Osteoblast (primary cell): ENCODE measurements around the gene C11orf21. TPM values are rescaled to one million over a fixed set of nuclear protein-coding genes. Genes with fewer than 3 reads are reported as not detected.

Source experiments
- DNase-seq: peaks from one replicate; pipeline ENCODE4 v3.0.0; 2011; ENCODE audit warnings: low spot score, mixed read lengths; ENCODE audit not compliant: insufficient read length; ENCODE audit errors: missing footprints
- H2AFZ ChIP-seq: 2 replicates; pipeline ENCODE4 v1.6.0; 2011; ENCODE audit warnings: mild to moderate bottlenecking, low read length
- H3K27ac ChIP-seq: 2 replicates; pipeline ENCODE4 v1.5.1; 2011; ENCODE audit warnings: mild to moderate bottlenecking, low read depth, low read length, moderate library complexity
- H3K27me3 ChIP-seq: 2 replicates; pipeline ENCODE4 v1.6.0; 2012; ENCODE audit warnings: mild to moderate bottlenecking, control low read depth, inconsistent platforms, low read length, moderate library complexity; ENCODE audit not compliant: insufficient read depth
- H3K36me3 ChIP-seq: 2 replicates; pipeline ENCODE4 v1.5.1; 2011; ENCODE audit warnings: mild to moderate bottlenecking, low read length, control low read depth, moderate library complexity; ENCODE audit not compliant: insufficient read depth
- H3K4me1 ChIP-seq: 2 replicates; pipeline ENCODE4 v1.5.1; 2011; ENCODE audit warnings: mild to moderate bottlenecking, low read length, control low read depth, moderate library complexity; ENCODE audit not compliant: insufficient read depth
- H3K4me2 ChIP-seq: 2 replicates; pipeline ENCODE4 v1.6.0; 2011; ENCODE audit warnings: mild to moderate bottlenecking, low read length; ENCODE audit not compliant: insufficient read depth
- H3K4me3 ChIP-seq: fragments of 200-600 bp; sonication (generic); 3 replicates; pipeline ENCODE4 v1.5.1; 2012; ENCODE audit warnings: mild to moderate bottlenecking, low read length, inconsistent platforms; ENCODE audit not compliant: insufficient read depth
- H3K79me2 ChIP-seq: 2 replicates; pipeline ENCODE4 v1.6.0; 2012; ENCODE audit warnings: mild to moderate bottlenecking, low read length, control low read depth, inconsistent platforms; ENCODE audit not compliant: insufficient read depth
- H3K9me3 ChIP-seq: 2 replicates; pipeline ENCODE4 v1.5.1; 2011; ENCODE audit warnings: low read depth, low read length, control low read depth
- H4K20me1 ChIP-seq: 2 replicates; pipeline ENCODE4 v1.6.0; 2012; ENCODE audit warnings: mild to moderate bottlenecking, low read length, control low read depth; ENCODE audit not compliant: insufficient read depth
- total RNA-seq: library from RNA; depleted of rRNA; stranded (reverse); fragments of >200 nt; gene quantifications from 2 replicates; pipeline ENCODE4 v1.2.3, GENCODE V29; 2012
- TF ChIP-seq, protein P1 (sequence below): IDR thresholded peaks from 2 replicates; pipeline ENCODE4 v1.5.1; 2011; ENCODE audit warnings: mild to moderate bottlenecking, low read depth, low read length, moderate library complexity; ENCODE audit errors: extremely low read depth

The C11orf21 gene
- total RNA-seq, 1 donor = 0.36 TPM

DNA sequence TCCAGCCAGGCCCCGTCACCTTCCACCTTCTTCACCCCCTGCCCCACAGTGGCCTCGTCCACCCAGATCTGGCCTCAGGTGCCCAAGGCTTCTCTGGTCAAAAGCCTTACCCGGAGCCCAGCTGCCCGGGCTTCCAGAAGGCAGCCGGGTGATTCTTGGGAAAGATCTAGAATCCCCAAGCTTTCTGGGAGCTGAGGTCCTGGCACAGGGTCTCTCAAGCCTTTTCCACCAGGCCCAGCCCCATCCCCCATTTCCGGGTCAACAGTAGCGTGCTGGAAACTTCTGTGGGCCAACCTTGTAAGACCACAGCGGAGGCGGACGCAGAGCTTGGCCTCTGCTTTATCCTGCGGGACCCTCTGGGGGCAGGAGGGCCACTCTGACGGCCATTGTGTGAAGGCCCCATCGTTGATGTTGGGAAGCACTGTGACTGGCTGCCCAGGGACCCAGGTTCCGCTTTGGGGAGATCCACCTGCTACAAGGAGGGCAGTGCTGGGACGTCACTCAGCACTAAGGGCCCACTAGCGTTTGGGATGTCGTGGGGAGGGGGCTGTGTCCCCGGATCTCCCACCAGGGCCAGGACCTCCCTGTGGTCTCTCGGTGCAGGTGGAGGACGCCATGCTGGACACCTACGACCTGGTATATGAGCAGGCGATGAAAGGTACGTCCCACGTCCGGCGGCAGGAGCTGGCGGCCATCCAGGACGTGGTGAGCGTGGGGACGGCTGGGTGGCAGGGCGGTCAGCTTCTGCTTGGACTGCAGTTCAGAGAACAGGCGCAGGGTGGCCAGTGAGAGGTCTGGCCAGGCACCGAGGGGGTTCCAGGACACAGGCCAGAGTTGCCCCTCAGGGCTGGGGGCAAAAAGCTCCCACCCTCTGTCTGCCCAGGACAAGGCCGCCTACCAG lies 11.6 kb upstream of the C11orf21 start:
- no peak overlapping the region for H3K27ac ChIP-seq
- H3K4me2 ChIP-seq = no peak overlapping the region

DNA sequence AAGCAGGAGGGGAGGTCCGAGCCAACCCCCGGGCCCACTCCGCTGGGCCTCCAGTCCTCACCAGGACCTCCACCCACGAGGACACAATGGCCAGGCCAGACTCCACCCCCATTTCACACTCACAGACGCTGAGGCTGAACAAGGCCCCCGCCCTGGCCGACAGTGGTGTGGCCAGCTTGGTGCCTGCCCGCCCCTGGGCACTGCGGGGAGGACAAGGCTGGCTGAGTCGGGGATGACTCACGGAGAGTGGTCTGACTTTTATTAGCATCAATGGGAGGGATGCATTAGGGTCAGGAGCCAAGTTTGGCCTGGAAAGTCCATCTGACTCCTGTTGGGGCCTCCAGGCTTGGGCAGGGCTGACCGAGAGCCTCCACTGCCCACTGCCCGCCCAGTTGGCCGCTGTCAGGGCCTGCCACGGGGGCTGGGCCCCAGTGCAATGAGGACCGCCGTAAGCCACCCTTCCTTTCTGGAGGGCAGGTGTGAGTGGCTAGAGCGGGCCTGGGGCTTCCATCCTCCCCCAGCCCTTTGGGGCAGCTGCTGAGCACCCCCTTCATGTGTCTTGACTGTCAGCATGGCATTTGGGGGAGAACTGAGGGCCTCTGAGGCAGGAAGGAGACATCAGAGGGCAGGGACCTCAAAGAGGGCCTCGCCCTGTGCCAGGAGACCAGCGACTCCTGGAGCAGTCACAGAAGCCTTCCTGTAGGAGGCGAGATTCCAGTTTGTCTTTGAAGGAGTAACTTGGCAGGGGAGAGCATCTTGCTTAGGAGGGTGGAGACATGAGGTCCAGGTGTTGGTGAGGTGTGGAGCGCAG lies 10.7 kb upstream of the C11orf21 start:
- Histone ChIP-seq H3K79me2 (no peaks in the 10 kb centered on the region), H2AFZ (peak overlapping the region; percentile 72), H3K27ac (no peak overlapping the region), H3K4me1 (peaks cover 13% of the 10 kb centered on the region), H3K4me3 (no peak overlapping the region), H3K4me2 (peak overlapping the region; percentile 11), H4K20me1 (no peaks in the 10 kb centered on the region), H3K36me3 (no peaks in the 10 kb centered on the region), H3K9me3 (no peaks in the 10 kb centered on the region), H3K27me3 (no peaks in the 10 kb centered on the region)
- peak; percentile 95 for DNase-seq
- TF ChIP-seq, protein P1, sequence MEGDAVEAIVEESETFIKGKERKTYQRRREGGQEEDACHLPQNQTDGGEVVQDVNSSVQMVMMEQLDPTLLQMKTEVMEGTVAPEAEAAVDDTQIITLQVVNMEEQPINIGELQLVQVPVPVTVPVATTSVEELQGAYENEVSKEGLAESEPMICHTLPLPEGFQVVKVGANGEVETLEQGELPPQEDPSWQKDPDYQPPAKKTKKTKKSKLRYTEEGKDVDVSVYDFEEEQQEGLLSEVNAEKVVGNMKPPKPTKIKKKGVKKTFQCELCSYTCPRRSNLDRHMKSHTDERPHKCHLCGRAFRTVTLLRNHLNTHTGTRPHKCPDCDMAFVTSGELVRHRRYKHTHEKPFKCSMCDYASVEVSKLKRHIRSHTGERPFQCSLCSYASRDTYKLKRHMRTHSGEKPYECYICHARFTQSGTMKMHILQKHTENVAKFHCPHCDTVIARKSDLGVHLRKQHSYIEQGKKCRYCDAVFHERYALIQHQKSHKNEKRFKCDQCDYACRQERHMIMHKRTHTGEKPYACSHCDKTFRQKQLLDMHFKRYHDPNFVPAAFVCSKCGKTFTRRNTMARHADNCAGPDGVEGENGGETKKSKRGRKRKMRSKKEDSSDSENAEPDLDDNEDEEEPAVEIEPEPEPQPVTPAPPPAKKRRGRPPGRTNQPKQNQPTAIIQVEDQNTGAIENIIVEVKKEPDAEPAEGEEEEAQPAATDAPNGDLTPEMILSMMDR = no peak

More for the DNA sequence above, 11.6 kb upstream of the C11orf21 start:
- H3K4me3 ChIP-seq = no peak overlapping the region
- H3K36me3 ChIP-seq = no peaks in the 10 kb centered on the region
- H3K4me1 ChIP-seq = peaks cover 13% of the 10 kb centered on the region
- no peaks in the 10 kb centered on the region for H3K9me3 ChIP-seq
- peak; percentile 73 for DNase-seq
- no peaks in the 10 kb centered on the region for H3K79me2 ChIP-seq
- H2AFZ ChIP-seq = no peak overlapping the region
- H4K20me1 ChIP-seq = no peaks in the 10 kb centered on the region
- TF ChIP-seq, protein P1 = no peak
- H3K27me3 ChIP-seq = no peaks in the 10 kb centered on the region

GRCh38 chr11:2311353-2312133 lies 9.8 kb upstream of the C11orf21 start:
- Histone ChIP-seq H3K27me3 (no peaks in the 10 kb centered on the region), H3K79me2 (no peaks in the 10 kb centered on the region), H3K9me3 (no peaks in the 10 kb centered on the region), H3K27ac (no peak overlapping the region), H4K20me1 (no peaks in the 10 kb centered on the region), H3K36me3 (no peaks in the 10 kb centered on the region), H3K4me2 (no peak overlapping the region), H3K4me3 (no peak overlapping the region), H2AFZ (peak overlapping the region; percentile 72), H3K4me1 (peaks cover 14% of the 10 kb centered on the region)
- TF ChIP-seq, protein P1 = no peak
- peak; percentile 73 for DNase-seq
